ENCODE measurements around the gene BBIP1. TPM values are rescaled to one million over a fixed set of nuclear protein-coding genes. Genes with fewer than 3 reads are reported as not detected.

The BBIP1 gene
- total RNA-seq, 2 donors from 2014 or later: 18.2 to 23.1 TPM

DNA sequence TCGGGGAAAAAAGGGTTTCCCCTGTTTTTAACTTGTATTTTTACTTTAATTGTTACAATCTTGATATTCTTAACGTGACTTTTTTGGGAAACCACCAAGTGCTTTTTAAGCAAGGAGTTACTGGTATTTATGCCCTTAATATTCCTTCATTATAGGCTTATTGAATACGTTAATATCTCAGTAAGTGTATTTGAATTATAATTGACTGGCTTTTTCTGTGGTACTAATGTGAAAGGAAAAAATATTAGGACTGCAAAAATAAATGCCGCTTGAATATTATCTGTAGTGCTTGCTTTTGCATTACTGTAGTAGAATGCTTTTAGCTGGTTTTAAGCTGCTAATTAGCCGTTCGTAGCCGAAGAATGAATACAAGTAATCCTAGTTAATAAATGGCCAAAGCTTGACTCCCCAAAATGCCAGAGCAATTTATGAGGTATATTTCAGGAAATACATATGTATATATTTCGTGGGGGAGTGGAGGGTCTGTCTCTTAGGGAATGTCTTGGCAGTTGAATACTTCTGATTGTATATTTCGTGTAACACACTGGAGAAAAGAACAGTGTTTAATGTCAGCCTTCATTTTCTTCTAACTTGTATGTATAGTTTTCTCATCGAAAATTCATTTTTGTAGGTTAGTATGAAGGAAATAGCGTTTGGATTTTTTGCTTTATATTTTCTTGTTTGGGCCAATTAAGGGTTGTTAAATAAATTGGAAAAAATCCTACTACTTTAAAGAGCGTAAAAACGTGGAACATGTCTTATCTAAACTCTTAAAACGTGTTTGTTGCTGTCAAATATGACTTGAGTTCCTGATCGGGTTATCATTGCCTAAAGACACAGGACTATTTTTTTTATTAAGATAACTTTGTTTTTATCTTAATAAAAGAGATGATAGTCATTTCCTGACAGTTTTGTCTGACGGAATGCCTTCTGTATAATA, 45.7 kb downstream of the BBIP1 start:
- TF ChIP-seq, protein P1, sequence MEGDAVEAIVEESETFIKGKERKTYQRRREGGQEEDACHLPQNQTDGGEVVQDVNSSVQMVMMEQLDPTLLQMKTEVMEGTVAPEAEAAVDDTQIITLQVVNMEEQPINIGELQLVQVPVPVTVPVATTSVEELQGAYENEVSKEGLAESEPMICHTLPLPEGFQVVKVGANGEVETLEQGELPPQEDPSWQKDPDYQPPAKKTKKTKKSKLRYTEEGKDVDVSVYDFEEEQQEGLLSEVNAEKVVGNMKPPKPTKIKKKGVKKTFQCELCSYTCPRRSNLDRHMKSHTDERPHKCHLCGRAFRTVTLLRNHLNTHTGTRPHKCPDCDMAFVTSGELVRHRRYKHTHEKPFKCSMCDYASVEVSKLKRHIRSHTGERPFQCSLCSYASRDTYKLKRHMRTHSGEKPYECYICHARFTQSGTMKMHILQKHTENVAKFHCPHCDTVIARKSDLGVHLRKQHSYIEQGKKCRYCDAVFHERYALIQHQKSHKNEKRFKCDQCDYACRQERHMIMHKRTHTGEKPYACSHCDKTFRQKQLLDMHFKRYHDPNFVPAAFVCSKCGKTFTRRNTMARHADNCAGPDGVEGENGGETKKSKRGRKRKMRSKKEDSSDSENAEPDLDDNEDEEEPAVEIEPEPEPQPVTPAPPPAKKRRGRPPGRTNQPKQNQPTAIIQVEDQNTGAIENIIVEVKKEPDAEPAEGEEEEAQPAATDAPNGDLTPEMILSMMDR (IDR thresholded peaks at IDR 0.05): no peak
- Histone ChIP-seq H3K9me3 (no peaks in the 10 kb centered on the region), H3K4me1 (peaks cover 0 to 19% of the 10 kb centered on the region in 2 donors), H3K27ac (peak overlapping the region; percentile 96 to 99), H3K36me3 (peaks cover 6% of the 10 kb centered on the region), H3K27me3 (no peaks in the 10 kb centered on the region), H3K4me3 (peak overlapping the region; percentile 74 to 99)
- no peak for DNase-seq (ENCODE audit: low spot score)

DNA sequence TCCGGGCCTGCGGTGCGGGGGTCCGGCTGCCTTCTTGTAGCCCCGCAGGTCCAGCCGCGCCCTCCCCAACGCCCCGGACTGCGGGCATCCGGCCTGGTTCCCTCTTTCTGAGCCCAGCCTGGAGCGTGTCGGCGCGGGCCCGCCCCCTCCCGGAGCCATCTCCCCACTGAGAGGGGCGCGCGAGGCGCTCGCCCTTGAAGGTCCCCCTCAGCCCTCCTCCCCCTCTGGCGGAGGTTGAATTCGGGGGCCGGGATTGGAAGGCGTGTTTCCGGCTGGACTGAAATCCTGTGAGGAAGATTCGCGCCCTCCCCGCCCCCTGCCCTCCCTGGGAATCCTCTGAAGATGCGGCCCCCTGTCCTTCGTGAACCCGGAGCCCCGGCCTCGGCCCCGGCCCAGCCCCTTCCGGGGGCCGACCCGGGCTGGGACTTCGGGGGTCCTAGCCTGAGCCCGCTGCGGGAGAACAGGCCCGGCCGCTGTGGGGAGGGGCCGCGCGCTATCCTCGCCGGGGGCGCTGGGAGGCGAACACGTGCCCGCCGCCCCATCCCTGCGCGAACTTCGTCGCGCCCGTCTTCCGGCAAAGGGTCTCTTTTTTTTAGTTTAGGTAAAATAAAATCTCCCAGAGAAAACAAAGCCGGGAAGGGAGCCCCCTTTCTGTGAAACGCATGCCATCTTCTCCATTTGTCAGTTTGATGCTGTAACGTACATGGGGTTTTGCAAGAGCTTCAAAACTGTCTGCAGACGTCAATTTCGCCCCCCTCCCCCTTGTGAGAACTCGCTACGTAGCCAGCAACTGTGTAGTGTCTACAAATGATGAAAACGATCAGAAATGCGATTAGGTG, 46.6 kb downstream of the BBIP1 start:
- DNase-seq (ENCODE audit: low spot score): peak; percentile 73
- peaks cover 0 to 19% of the 10 kb centered on the region in 2 donors for H3K4me1 ChIP-seq
- H3K27me3 ChIP-seq: no peaks in the 10 kb centered on the region

DNA sequence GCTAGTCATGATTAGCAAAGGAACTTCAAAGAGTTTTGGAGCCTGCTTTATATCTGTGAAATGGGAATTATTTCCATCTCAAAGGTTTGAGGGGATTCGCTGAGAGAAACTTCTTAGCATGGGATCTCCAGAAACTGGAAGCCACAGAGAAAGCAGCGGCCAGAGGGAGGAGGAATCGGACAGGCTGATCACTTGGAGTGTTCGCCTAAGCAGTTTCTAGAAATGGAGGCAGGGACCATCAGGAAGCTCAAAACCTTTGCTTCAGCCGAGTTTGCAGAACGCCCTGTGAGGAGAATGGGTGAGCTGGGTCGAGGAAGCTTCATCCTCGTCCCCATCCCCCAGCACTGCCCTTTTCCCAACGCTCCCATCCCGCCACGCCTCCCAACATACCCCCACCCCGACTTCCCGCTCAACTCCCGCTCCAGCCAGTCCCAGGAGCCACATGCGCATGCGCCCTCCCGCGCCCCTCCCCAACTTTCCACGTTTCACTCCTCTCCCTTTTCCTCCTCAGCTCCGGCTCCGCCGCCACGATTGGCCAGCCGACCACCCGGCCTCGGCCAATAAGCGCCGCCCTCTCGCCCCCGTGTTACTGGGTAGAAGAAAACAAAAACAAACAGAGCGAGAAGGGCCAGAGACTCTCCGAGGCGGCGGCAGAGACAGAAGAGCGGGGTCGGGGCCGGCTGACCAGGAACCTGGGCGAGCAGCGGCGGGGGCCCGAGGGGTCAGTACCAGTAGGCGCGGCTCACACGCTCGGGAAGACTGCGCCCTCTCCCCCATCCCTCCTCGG, 47.5 kb downstream of the BBIP1 start, which contains the start of gene PDCD4:
TSS of gene PDCD4 (plus strand) at position 631 of the 787 bp plus-strand sequence. CDS start 4,100 bp downstream, outside the sequence.
- TF ChIP-seq, protein P1 (IDR thresholded peaks at IDR 0.05): no peak
- Histone ChIP-seq H3K27me3 (no peaks in the 10 kb centered on the region), H3K4me1 (peaks cover 0 to 19% of the 10 kb centered on the region in 2 donors), H3K27ac (peak within 1 kb of the TSS; percentile 96 to 99), H3K4me3 (peak within 1 kb of the TSS; percentile 74 to 99), H3K36me3 (peaks cover 6% of the 10 kb centered on the region), H3K9me3 (no peaks in the 10 kb centered on the region)
- peak; percentile 100 for DNase-seq (ENCODE audit: low spot score)

More for the DNA sequence above, 46.6 kb downstream of the BBIP1 start:
- H3K36me3 ChIP-seq: peaks cover 6% of the 10 kb centered on the region
- H3K27ac ChIP-seq: peak overlapping the region; percentile 96 to 99
- TF ChIP-seq, protein P1 (IDR thresholded peaks at IDR 0.05): peak in 1 of 2 donors; percentile 9
- no peaks in the 10 kb centered on the region for H3K9me3 ChIP-seq
- H3K4me3 ChIP-seq: peak overlapping the region; percentile 74 to 99

DNA sequence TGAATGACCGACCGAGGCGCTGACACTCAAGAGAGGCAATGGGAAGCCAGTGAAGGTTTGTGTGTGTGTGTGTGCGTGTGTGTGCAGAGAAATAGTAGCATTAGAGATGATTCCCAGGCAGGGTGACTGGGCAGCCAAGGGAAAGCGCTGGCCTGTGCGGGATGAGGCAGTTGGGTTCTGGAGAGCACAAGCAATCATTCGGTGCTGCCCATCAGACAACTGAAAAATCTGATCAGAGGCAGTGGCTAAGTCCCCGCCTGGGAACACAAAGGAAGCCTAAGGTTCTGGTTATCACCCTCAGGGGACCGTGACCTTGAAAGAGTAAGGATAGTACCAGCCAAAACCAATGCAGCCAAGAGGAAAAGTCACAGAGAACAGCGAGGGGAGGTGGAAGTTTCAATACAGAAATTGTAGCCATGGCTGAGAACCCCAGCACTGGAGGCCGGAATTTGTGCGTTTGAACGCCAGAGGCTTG, 48.1 kb downstream of the BBIP1 start:
- H3K36me3 ChIP-seq: peaks cover under 1% of the 10 kb centered on the region
- H3K27ac ChIP-seq: peak overlapping the region; percentile 96 to 99
- DNase-seq (ENCODE audit: low spot score): no peak
- TF ChIP-seq, protein P1 (IDR thresholded peaks at IDR 0.05): no peak
- H3K9me3 ChIP-seq: no peaks in the 10 kb centered on the region
- peak overlapping the region; percentile 74 to 99 for H3K4me3 ChIP-seq
- no peaks in the 10 kb centered on the region for H3K27me3 ChIP-seq
- peaks cover 0 to 24% of the 10 kb centered on the region in 2 donors for H3K4me1 ChIP-seq

DNA sequence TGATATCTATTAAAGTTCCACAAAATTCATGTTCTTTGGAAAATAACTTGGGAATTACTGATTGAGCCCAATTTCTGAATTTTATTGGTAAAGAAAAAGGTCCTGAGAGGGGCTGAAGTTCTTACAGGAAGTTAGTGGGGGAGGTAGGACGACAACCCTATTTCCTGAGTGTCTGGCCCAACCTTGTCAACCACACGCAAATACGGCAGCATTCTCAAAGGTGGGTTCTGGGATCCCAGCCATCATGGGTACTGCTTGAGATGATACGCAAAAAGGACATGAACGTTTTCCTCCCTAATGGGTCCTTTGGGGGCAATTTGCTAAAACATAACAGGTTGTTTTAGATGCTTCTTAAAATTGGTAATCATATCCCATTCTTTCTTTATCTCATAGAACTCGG, 50.0 kb downstream of the BBIP1 start:
- Histone ChIP-seq H3K4me3 (no peak overlapping the region), H3K4me1 (peaks cover 0 to 33% of the 10 kb centered on the region in 2 donors), H3K27ac (no peak overlapping the region), H3K36me3 (no peaks in the 10 kb centered on the region), H3K27me3 (no peaks in the 10 kb centered on the region), H3K9me3 (no peaks in the 10 kb centered on the region)
- TF ChIP-seq, protein P1 (IDR thresholded peaks at IDR 0.05): no peak
- no peak for DNase-seq (ENCODE audit: low spot score)

All from right atrium auricular region (tissue), 2 donors.